OCI-LY3 (cell line): Measurements from ENCODE around the gene ERC2.

Experiments used
- CTCF ChIP-seq: fragments of 200-600, 300-600 bp; sonication (generic); IDR thresholded peaks from 2 replicates; pipeline ENCODE4 v1.5.1; 2014; ENCODE audit warnings: antibody characterized with exemption, low read length, low read depth
- EZH2phosphoT487 ChIP-seq: fragments of 200-600 bp; shearing (Covaris generic); IDR thresholded peaks from 2 replicates; pipeline ENCODE4 v1.6.1; 2018; ENCODE audit warnings: antibody characterized with exemption, mixed run types, low read depth

GRCh38 chr3:55492976-55493375, 975.3 kb downstream of the ERC2 start:
- TF ChIP-seq CTCF (no peak), EZH2phosphoT487 (no peak)
